MM.1S (cell line): ENCODE measurements around the gene NPNT.
"Not testable (repeated sequence)": the region's sequence is repeated elsewhere in the genome, so short reads cannot be mapped to it uniquely, and the experiment has no call there.

Experiments used
- DNase-seq: peaks from one replicate; pipeline ENCODE4 v3.0.0-alpha.2; 2015
- H2AFZ ChIP-seq: fragments of 300-600 bp; sonication (generic); 2 replicates; pipeline ENCODE4 v1.6.0; 2016; ENCODE audit warnings: antibody characterized with exemption, low read length
- H3F3A ChIP-seq: fragments of 300-600 bp; sonication (generic); 2 replicates; pipeline ENCODE4 v1.6.1; 2016; ENCODE audit warnings: mild to moderate bottlenecking, antibody characterized with exemption, low read length, moderate library complexity, mixed read lengths; ENCODE audit not compliant: insufficient read depth
- H3K27ac ChIP-seq: fragments of 300-600 bp; sonication (generic); 2 replicates; pipeline ENCODE4 v1.5.1; 2016; ENCODE audit warnings: mild to moderate bottlenecking, low read length
- H3K27me3 ChIP-seq: fragments of 300-600 bp; sonication (generic); replicated peaks from 2 replicates; pipeline ENCODE4 v1.6.0; 2016; ENCODE audit warnings: low read length; ENCODE audit not compliant: insufficient read depth
- H3K36me3 ChIP-seq: fragments of 300-600 bp; sonication (generic); replicated peaks from 2 replicates; pipeline ENCODE4 v1.6.1; 2016; ENCODE audit warnings: mild to moderate bottlenecking, low read length, mixed read lengths; ENCODE audit not compliant: insufficient read depth
- H3K4me1 ChIP-seq: fragments of 300-600 bp; sonication (generic); 2 replicates; pipeline ENCODE4 v1.6.1; 2016; ENCODE audit warnings: low read length, mixed read lengths
- H3K4me2 ChIP-seq: fragments of 300-600 bp; sonication (generic); 2 replicates; pipeline ENCODE4 v1.6.0; 2016; ENCODE audit warnings: low read depth, low read length
- H3K4me3 ChIP-seq: fragments of 300-600 bp; sonication (generic); 2 replicates; pipeline ENCODE4 v1.5.1; 2016; ENCODE audit warnings: low read length, mixed read lengths
- H3K79me2 ChIP-seq: fragments of 300-600 bp; sonication (generic); 2 replicates; pipeline ENCODE4 v1.6.1; 2016; ENCODE audit warnings: mixed run types, low read length, mixed read lengths
- H3K9ac ChIP-seq: fragments of 300-600 bp; sonication (generic); 2 replicates; pipeline ENCODE4 v1.6.1; 2016; ENCODE audit warnings: low read length, mixed read lengths
- H3K9me2 ChIP-seq: fragments of 300-600 bp; sonication (generic); replicated peaks from 2 replicates; pipeline ENCODE4 v1.6.1; 2016; ENCODE audit warnings: mild to moderate bottlenecking, low read length, mixed read lengths; ENCODE audit not compliant: insufficient read depth
- H3K9me3 ChIP-seq: fragments of 300-600 bp; sonication (generic); replicated peaks from 2 replicates; pipeline ENCODE4 v1.6.1; 2016; ENCODE audit warnings: mild to moderate bottlenecking, low read length, mixed read lengths; ENCODE audit not compliant: insufficient read depth
- H4K20me1 ChIP-seq: fragments of 300-600 bp; sonication (generic); 2 replicates; pipeline ENCODE4 v1.6.1; 2016; ENCODE audit warnings: mild to moderate bottlenecking, low read length, moderate library complexity, mixed read lengths; ENCODE audit not compliant: insufficient read depth
- CTCF ChIP-seq: fragments of 300-600 bp; sonication (generic); IDR thresholded peaks from 2 replicates; pipeline ENCODE4 v1.5.1; 2016; ENCODE audit warnings: antibody characterized with exemption, low read length, mixed read lengths
- EZH2 ChIP-seq: fragments of 300-600 bp; sonication (generic); optimal IDR thresholded peaks from 2 replicates; pipeline ENCODE3; 2017; ENCODE audit warnings: low read depth, mild to moderate bottlenecking, antibody characterized with exemption, low read length, mixed read lengths
- EZH2phosphoT487 ChIP-seq: fragments of 300-600 bp; sonication (generic); IDR thresholded peaks from 2 replicates; pipeline ENCODE4 v1.6.1; 2018; ENCODE audit warnings: antibody characterized with exemption, low read length

NPNT gene

GRCh38 chr4:105894660-105895582, at the start of gene NPNT:
TSS of gene NPNT (plus strand) at chr4:105895471. CDS start at chr4:105895653, 182 bp downstream.
- Histone ChIP-seq H3K4me1 (peaks cover 19% of the 10 kb centered on the region), H3K79me2 (peaks cover 19% of the 10 kb centered on the region), H3K9ac (peak within 1 kb of the TSS; percentile 77), H3K9me3 (no peaks in the 10 kb centered on the region), H2AFZ (peak within 1 kb of the TSS; percentile 92), H3F3A (peaks cover 17% of the 10 kb centered on the region), H3K9me2 (no peaks in the 10 kb centered on the region), H3K4me2 (peak within 1 kb of the TSS; percentile 78), H3K36me3 (no peaks in the 10 kb centered on the region), H3K4me3 (peak within 1 kb of the TSS; percentile 82), H3K27ac (peak within 1 kb of the TSS; percentile 65; the same call in 1 of the 2 replicates), H3K27me3 (no peaks in the 10 kb centered on the region), H4K20me1 (no peaks in the 10 kb centered on the region)
- TF ChIP-seq CTCF (no peak), EZH2 (no peak), EZH2phosphoT487 (no peak)
- DNase-seq = peak; percentile 76

- no peak overlapping the region for H3K4me3 ChIP-seq
- H3K4me1 ChIP-seq = no peaks in the 10 kb centered on the region
- H3K4me2 ChIP-seq = no peak overlapping the region
- H2AFZ ChIP-seq = no peak overlapping the region
- no peak overlapping the region for H3K27ac ChIP-seq
- H3K36me3 ChIP-seq = no peaks in the 10 kb centered on the region
- no peak for DNase-seq
- no peaks in the 10 kb centered on the region for H3K9me3 ChIP-seq
- no peaks in the 10 kb centered on the region for H3F3A ChIP-seq
- H3K9me2 ChIP-seq = no peaks in the 10 kb centered on the region
- no peaks in the 10 kb centered on the region for H3K79me2 ChIP-seq
- no peaks in the 10 kb centered on the region for H4K20me1 ChIP-seq
- TF ChIP-seq CTCF (no peak), EZH2 (no peak), EZH2phosphoT487 (no peak)
- no peaks in the 10 kb centered on the region for H3K27me3 ChIP-seq
- H3K9ac ChIP-seq = no peak overlapping the region
These were observed 49.7 kb upstream of the NPNT start for GRCh38 chr4:105845559-105845958.

GRCh38 chr4:105848359-105848758, 46.9 kb upstream of the NPNT start:
- H3K79me2 ChIP-seq, H4K20me1 ChIP-seq, H3K4me2 ChIP-seq, H3K27me3 ChIP-seq, H2AFZ ChIP-seq, H3K4me3 ChIP-seq, H3K36me3 ChIP-seq, H3K4me1 ChIP-seq, H3K27ac ChIP-seq, DNase-seq, H3K9me3 ChIP-seq, H3K9me2 ChIP-seq, H3K9ac ChIP-seq, H3F3A ChIP-seq: not testable (repeated sequence)

GRCh38 chr4:105851196-105851595, 44.1 kb upstream of the NPNT start:
- Histone ChIP-seq H3K9ac (no peak overlapping the region), H4K20me1 (no peaks in the 10 kb centered on the region), H3K36me3 (no peaks in the 10 kb centered on the region), H3K9me2 (no peaks in the 10 kb centered on the region), H3K27ac (no peak overlapping the region), H3K4me2 (no peak overlapping the region), H3K79me2 (no peaks in the 10 kb centered on the region), H3K4me3 (no peak overlapping the region), H3K9me3 (no peaks in the 10 kb centered on the region), H2AFZ (no peak overlapping the region), H3K27me3 (no peaks in the 10 kb centered on the region), H3F3A (no peaks in the 10 kb centered on the region), H3K4me1 (no peaks in the 10 kb centered on the region)
- TF ChIP-seq EZH2phosphoT487 = no peak
- TF ChIP-seq EZH2 = no peak
- no peak for TF ChIP-seq CTCF
- DNase-seq = no peak

- H3K79me2 ChIP-seq, H3K9ac ChIP-seq, H3K9me2 ChIP-seq, H3K4me3 ChIP-seq, H3K4me1 ChIP-seq, H2AFZ ChIP-seq, H3K4me2 ChIP-seq, H3K9me3 ChIP-seq, H3F3A ChIP-seq, H3K27ac ChIP-seq, H4K20me1 ChIP-seq, H3K36me3 ChIP-seq, H3K27me3 ChIP-seq, DNase-seq: not testable (repeated sequence)
These were observed 43.0 kb upstream of the NPNT start for GRCh38 chr4:105852230-105852629.
